Measurements from ENCODE around the gene SCMH1.
A peak's percentile ranks its signal among the peaks of the same experiment; 100 is the strongest.
"Not testable (repeated sequence)": the region's sequence is repeated elsewhere in the genome, so short reads cannot be mapped to it uniquely, and the experiment has no call there.

SCMH1 gene

GRCh38 chr1:41251120-41251519 is 9.0 kb upstream of the SCMH1 start:
- not testable (repeated sequence) for DNase-seq (ENCODE audit: low read depth in 3 of 3, low spot score in 1 of 3)

GRCh38 chr1:41249319-41249718 is 7.2 kb upstream of the SCMH1 start:
- no peak for DNase-seq (ENCODE audit: low read depth in 3 of 3, low spot score in 1 of 3)

- DNase-seq (ENCODE audit: low read depth in 3 of 3, low spot score in 1 of 3), result no peak
These were observed 4.5 kb upstream of the SCMH1 start for GRCh38 chr1:41246568-41246967.

GRCh38 chr1:41245659-41246058 is 3.6 kb upstream of the SCMH1 start:
- DNase-seq (ENCODE audit: low read depth in 3 of 3, low spot score in 1 of 3), result no peak

GRCh38 chr1:41243079-41243385 is 926 bp upstream of the SCMH1 start:
- no peak for DNase-seq (ENCODE audit: low read depth in 3 of 3, low spot score in 1 of 3)

GRCh38 chr1:41242342-41243078 is 404 bp upstream of the SCMH1 start:
- DNase-seq (ENCODE audit: low read depth in 3 of 3, low spot score in 1 of 3), result no peak

- DNase-seq (ENCODE audit: low read depth in 3 of 3, low spot score in 1 of 3), result peak in 2 of 3 donors; percentile 5 to 14
These were observed 755 bp downstream of the SCMH1 start for GRCh38 chr1:41241354-41241748.

GRCh38 chr1:41240781-41241353 is 1.2 kb downstream of the SCMH1 start:
- DNase-seq (ENCODE audit: low read depth in 3 of 3, low spot score in 1 of 3), result no peak

GRCh38 chr1:41239988-41240610 is 2.0 kb downstream of the SCMH1 start:
- no peak for DNase-seq (ENCODE audit: low read depth in 3 of 3, low spot score in 1 of 3)

- DNase-seq (ENCODE audit: low read depth in 3 of 3, low spot score in 1 of 3), result no peak
These were observed 3.7 kb downstream of the SCMH1 start for GRCh38 chr1:41238311-41238988.

GRCh38 chr1:41236781-41237180 is 5.3 kb downstream of the SCMH1 start:
- no peak for DNase-seq (ENCODE audit: low read depth in 3 of 3, low spot score in 1 of 3)

- DNase-seq (ENCODE audit: low read depth in 3 of 3, low spot score in 1 of 3), result no peak
These were observed 6.2 kb downstream of the SCMH1 start for GRCh38 chr1:41235893-41236292.

GRCh38 chr1:41233708-41234107 is 8.4 kb downstream of the SCMH1 start:
- DNase-seq (ENCODE audit: low read depth in 3 of 3, low spot score in 1 of 3), result no peak

- no peak for DNase-seq (ENCODE audit: low read depth in 3 of 3, low spot score in 1 of 3)
These were observed 9.8 kb downstream of the SCMH1 start for GRCh38 chr1:41232305-41232704.

GRCh38 chr1:41230656-41231055 is 11.4 kb downstream of the SCMH1 start:
- no peak for DNase-seq (ENCODE audit: low read depth in 3 of 3, low spot score in 1 of 3)

GRCh38 chr1:41229219-41229618 is 12.9 kb downstream of the SCMH1 start:
- not testable (repeated sequence) for DNase-seq (ENCODE audit: low read depth in 3 of 3, low spot score in 1 of 3)

GRCh38 chr1:41226815-41227434 is 15.2 kb downstream of the SCMH1 start:
- no peak for DNase-seq (ENCODE audit: low read depth in 3 of 3, low spot score in 1 of 3)

- no peak for DNase-seq (ENCODE audit: low read depth in 3 of 3, low spot score in 1 of 3)
These were observed 16.6 kb downstream of the SCMH1 start for GRCh38 chr1:41225495-41225894.

GRCh38 chr1:41222496-41222895 is 19.6 kb downstream of the SCMH1 start:
- no peak for DNase-seq (ENCODE audit: low read depth in 3 of 3, low spot score in 1 of 3)

GRCh38 chr1:41221995-41222394 is 20.1 kb downstream of the SCMH1 start:
- DNase-seq (ENCODE audit: low read depth in 3 of 3, low spot score in 1 of 3), result no peak

- DNase-seq (ENCODE audit: low read depth in 3 of 3, low spot score in 1 of 3), result no peak
These were observed 24.0 kb downstream of the SCMH1 start for GRCh38 chr1:41218152-41218551.

- no peak for DNase-seq (ENCODE audit: low read depth in 3 of 3, low spot score in 1 of 3)
These were observed 24.7 kb downstream of the SCMH1 start for GRCh38 chr1:41217441-41217840.
